Head of caudate nucleus (tissue), 42 donors: ENCODE measurements around the gene PDCD11.
"Not testable (repeated sequence)": the region's sequence is repeated elsewhere in the genome, so short reads cannot be mapped to it uniquely, and the experiment has no call there.

Experiments
- DNase-seq, 42 donors: peaks; one replicate each; pipeline versions ENCODE4 v3.0.0 to v3.0.0-alpha.2; 2020 to 2021; ENCODE audit warnings: mixed read lengths in 7 of 42
- intact Hi-C: fragments of 100-400 bp; cut with DNase I; formaldehyde crosslinking; loops from one replicate; pipeline ENCODE4 v1.15.0; 2022

Gene PDCD11

DNA sequence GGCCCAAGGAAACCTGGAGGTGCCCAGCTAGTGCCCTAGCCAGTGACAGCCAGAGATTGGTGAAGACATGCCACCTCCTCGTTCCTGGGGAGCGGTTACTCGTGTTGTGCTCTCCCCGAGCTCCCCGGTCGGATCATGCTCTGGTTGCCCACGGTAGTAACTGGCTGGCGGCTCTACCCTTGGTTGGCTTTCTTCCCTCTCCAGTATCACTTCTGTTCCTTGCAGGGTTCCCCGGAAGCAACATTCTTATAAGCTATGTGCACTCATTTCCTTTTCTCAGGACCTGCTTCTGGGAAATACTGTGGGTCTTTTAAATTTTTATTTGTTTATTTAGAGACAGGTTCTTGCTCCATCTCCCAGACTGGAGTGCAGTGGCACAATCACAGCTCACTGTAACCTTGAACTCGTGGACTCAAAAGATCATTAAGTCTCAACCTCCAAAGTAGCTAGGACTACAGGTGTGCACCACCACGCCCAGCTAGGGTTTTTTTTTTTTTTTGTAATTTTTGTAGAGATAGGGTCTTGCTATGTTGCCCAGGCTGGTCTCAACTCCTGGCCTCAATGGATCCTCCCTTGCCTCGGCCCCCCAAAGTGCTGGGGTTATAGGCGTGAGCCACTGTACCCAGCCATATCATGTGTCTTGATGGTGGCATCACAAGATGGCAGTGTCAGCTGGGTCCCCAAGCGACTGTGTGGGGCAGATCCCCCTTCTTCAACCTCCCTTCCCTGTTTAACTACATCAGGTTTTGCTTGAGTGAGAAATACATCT, 69.2 kb downstream of the PDCD11 start:
- DNase-seq, result peak in 4 of 42 donors; percentile 8 to 48 (median 26)
- intact Hi-C loops, result no loop called here

DNA sequence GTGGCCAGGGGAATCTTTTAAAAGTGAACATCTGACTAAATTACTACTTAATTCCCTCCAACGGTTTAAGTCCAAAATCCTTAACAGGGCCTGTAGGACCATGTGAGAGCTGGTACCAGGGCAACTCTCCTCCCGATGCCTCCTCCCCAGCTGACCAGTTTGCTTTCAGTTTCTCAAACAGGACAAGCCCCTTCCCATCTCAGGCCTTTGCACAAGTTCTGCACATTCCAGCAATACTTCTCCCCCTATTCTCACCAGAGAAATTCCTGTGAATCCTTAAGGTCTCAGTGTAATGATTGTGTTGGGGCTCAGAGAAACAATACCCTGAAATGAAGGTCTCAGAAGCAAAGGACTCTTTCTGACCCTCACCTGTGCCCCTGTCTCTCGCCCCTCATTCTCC, 70.3 kb downstream of the PDCD11 start:
- intact Hi-C loops, result no loop called here

DNA sequence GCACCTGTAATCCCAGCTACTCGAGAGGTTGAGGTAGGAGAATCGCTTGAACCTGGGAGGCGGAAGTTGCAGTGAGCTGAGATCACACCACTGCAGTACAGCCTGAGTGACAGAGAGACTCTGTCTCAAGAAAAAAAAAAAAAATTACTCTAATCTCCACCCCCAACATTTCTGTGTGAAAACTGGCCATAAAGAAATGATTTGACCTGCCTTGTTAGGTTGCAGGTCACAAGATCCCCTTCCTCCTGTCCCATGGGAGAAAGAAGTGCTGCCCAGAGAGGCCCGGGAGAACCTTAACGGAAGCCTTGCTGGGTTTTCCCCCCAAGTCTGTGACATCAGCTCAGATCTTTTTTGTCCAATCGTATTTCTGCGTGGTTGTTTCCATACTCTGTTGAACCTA, 71.0 kb downstream of the PDCD11 start:
- DNase-seq, result no peak
- intact Hi-C loops, result no loop called here

More for the DNA sequence above, 70.3 kb downstream of the PDCD11 start:
- DNase-seq, result no peak

DNA sequence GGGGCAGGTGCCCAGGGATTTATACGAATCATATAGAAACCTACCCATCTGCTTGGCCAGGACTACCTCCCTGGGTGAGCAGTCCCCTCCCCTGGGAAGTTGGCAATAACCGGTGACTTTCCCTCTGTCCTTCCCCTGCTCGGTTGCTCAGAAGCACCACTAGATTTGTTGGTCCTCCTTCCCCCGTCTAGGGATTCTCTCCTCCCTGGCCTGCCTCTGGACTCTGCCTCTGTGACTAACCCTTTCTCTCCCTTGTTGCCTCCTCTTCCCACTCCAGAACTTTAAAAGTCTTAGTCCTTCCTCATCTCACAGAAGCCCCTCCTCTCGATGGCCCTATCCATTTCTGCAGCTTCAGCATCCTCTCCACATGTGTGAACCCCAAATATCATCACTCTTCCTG, 72.8 kb downstream of the PDCD11 start:
- intact Hi-C loops, result no loop called here
- DNase-seq, result no peak

DNA sequence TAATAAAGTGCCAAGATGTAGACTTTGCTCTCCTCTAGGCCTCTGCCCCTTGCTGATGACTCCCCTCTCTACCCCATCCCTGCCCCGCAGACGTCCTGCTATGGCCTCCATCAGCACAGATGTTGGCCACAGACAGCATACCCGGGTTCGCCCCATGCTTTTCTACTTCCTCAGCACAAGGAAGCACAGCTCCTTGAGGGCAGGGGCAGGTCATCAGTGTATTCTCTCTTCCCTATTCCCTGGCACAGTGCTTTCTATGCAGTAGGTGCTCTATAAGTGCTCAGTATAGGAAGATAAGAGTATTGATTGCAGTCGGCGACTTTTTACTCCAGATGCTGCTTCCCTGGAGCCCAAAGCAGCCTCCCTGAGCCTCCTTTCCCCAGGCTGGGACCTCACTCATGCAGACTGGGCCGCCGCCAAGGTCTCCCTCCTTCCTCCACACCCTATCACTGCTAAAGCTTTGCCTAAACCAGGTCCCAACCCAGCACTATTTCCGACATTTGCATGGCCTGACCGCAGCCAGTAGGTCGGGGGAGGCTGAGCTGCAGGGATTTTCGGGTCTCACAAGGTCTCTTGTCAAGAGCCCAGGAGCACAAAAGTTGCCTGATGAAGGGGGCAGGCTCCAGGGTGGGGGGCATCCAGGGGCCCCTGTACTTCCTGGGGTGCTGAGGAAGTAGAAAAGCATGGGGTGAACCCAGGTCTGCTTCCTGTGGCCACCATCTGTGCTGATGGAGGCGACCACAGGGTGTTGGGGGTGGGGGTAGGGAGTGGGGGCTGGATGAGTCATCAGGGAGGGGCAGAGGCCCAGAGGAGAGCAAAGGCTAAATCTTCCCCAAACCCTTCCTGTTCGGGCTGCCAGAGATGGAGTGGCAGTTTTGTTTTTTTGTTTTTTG, 74.6 kb downstream of the PDCD11 start:
- intact Hi-C loops, result no loop called here
- DNase-seq, result no peak

DNA sequence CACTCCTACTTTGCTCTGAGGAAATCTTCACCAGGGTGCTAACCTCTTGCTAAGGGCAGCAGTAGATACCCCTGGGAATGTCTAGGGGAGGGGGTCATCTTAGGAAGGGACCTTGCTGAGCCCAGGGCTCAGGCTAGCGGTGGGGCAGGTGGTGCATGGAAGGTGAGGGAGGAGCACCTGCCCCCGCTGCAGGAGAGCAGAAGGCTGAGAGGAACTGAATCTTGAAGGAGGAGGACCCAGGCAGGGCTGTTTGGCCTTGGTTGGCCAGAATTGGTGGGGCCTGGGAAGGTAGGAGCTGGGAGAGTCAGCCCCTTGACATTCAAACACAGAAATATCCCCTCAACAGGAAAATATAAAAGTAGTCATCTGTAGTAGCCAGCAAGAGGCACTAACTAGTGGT, 75.6 kb downstream of the PDCD11 start:
- DNase-seq, result no peak
- intact Hi-C loops, result no loop called here

DNA sequence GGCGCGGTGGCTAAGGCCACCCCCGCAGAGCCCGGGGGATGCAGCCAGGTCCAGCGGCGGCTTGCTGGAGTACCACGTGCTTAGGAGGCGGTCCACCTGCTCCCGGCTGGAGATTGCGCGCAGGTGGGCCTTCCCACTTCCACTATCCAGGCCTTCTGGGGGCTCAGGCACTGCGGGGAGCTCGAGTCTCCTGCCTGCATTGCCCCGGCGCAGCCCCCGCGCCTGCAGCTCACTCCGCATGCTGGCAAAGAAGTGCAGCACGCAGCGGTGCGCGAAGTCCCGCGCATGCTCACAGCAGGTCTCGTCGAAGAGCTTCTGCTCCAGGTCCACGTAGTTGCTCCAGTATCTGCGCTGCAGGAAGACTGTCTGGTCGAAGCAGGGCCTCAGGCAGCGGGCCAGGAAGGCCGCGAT, 76.8 kb downstream of the PDCD11 start:
- DNase-seq, result no peak
- intact Hi-C loops, result no loop called here

DNA sequence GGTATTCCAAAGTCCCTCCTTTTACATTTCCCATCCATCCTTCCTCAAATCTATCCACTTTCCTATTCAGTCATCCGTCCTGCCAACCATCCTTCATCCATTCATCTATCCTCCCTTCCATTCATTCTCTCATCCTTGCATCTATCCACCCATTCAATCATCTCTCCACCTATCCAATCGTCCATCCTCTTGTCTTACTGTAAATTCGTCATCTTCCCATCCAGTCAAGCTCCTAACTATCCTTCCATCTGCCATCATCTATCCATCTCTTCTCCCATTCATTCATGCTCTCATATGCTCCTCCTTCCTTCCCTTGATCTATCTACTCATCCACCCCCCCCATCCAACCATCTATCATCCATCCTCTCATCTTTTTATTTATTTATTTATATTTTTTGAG, 77.7 kb downstream of the PDCD11 start:
- DNase-seq, result no peak
- intact Hi-C loops, result no loop called here

DNA sequence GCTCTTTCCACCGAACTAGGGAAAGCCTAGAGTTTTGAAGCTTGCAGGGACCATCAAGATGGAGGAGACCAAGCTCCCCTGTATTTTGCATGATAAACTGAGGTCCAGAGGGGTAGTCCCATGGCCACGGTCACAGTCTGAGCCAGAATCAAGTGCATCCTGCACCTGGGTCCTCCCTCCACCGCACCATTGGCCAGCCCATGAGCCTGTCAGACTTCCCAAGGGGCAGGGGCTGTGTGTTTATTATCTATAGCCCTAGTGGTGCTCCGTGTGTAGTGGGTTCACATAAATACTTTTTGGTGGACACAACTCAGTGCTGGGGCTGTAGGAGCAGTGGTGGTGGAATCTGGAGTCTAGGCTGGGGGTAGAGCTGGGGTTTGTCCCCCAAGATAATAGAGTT, 79.0 kb downstream of the PDCD11 start:
- intact Hi-C loops, result no loop called here

DNA sequence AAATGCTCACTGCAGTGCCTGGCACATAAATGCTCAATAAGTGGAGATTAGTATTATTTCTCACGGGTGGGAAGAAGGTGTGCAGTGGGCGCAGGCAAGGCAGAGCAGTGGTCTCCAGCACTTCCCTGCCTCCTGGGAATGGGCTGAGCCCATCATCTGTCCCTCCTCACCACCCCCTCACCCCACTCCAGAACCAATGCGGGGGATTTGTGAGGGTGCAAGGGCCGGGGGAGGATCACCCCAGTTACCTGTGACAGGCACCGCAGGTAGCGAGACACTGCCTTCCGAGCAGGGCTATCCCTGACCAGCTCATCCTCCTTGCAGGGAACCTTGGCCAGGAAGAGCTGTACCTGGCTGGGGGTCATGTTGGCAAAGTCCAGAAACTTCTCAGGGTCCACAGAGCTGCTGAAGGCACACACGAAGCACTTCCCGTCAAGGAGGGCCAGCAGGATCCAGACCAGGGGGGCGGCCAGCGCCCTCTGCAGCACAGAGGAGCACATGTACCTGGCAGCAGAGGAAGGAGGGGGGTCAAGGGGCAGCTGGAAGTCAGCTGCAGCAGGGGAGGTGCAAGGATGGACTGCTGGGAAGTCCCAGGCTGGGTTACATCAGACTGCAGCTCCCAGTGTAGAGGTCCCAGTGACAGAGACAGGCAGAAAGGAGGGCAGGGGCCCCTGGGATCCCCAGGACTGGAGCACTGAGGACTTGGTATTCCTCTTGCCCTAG, 79.8 kb downstream of the PDCD11 start:
- intact Hi-C loops, result no loop called here
- no peak for DNase-seq

More for the DNA sequence above, 79.0 kb downstream of the PDCD11 start:
- DNase-seq, result no peak

DNA sequence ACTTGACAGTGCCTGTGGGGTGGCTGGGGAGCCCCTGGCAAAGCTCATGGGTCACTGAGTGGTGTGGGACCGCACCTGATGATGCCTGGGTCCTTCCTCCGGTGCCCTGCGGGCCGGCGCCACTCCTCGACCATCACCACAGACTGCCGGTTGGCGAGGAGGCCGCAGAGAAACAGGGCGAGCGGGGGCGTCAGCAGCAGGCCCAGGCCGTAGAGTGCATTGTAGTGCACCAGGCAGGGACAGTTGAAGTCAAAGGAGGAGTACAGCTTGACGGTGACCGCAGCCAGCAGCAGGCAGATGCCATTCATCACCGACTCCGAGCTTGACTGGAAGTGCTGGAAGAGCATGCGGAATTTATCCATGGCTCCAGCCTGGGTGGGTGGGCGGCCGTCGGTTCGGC, 82.2 kb downstream of the PDCD11 start:
- DNase-seq, result no peak
- intact Hi-C loops, result no loop called here

DNA sequence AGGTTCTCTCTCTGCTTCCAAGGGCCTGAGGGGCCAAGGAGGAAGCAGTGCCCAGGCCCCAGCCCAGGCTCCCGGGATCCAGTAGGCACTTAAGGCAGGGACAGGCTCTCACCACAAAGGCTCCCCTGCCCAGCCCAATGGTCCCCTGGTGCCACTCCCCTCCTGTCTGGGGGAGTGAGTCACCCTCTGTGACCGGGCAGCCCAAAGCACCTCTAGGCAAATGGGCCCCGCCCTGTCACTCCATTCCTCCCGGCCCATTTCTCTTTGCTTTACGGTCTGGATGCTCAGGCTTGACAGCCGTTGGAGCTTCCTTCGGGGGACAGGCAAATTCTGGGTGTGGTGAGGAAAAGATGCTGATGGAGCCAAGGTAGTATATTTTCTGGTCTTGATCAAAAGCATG, 82.7 kb downstream of the PDCD11 start, which contains the start of gene CALHM3:
TSS of gene CALHM3 (minus strand) at position 106 of the 400 bp plus-strand sequence. CDS start 208 bp downstream, outside the sequence.
- intact Hi-C loops, result no loop called here
- no peak for DNase-seq

DNA sequence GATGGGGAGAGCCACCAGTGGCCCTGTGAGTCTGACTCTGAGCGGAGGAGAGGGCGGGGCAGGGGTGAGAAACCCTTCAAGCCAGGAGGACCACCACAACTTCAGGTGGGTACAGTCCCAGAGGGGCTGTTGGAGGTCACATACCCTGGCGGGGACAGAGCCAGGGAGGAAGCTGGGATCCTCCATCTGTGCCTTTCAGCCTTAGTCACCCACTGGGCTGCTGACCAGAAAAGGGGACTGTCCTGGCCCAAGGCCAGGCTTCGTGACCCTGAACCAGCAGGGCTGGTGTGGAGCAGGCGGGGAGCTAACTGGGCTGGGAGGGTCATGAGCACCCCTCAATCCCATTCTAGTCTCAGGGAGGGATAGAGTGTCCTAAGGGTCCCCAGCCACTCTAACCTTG, 84.1 kb downstream of the PDCD11 start:
- intact Hi-C loops, result no loop called here
- no peak for DNase-seq

DNA sequence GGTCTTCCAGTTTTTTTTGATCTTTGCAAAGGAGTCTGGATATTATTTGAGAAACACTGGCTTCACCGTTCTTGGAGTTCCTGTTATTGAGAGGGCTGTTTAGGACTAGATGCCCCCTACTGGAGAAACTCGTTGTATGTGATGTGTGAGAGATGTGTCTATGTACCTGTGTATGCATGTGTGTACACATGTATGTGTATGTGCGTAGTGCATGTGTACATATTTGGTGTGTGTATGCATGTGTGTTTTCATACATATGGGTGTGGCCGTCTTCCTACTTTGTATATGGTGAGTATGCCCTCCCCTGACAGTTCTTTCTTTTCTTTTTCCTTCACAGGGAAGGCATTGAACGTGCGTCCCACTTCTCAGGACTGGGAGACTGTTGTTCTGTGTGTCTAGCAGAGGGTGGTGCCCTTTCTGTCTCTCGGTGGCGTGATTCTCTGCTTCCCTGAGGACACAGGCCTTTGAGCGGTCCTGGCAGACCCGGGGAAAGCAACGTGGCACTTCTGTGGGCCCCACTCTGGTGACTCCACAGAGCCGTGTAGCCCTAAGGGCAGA, 85.6 kb downstream of the PDCD11 start:
- no peak for DNase-seq
- intact Hi-C loops, result no loop called here

DNA sequence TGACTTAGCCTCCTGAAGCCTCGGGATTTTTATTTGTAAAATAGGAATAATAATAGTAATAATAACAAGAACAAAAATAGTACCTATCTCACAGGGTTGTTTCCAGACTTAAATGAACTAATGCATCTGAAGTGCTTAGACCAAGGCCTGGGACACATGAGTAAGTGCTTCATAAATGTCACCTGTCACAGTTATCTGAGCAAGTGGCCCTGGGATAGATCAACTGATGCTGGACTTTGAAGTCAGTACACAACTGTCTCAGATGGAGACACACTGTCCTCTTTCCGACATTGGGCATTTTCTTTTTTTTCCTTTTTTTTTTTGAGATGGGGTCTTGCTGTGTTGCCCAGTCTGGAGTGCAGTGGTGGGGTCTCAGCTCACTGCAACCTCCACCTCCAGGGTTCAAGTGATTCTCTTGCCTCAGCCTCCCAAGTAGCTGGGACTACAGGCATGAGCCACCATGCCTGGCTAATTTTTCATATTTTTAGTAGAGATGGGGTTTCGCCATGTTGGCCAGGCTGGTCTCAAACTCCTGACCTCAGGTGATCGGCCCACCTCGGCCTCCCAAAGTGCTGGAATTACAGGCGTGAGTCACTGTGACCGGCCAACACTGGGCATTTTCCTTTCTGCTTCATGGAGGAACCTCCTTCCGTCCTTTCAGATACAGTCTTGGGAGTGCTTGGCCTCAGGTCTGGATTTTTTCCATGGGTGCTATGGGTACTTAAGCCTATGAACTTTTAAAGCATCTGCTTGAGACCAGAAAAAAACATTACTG, 90.4 kb downstream of the PDCD11 start:
- intact Hi-C loops, result loop anchor here (2.0 kb wide), 1 partner anchor 72 kb away; no protein-coding TSS in a partner anchor
- not testable (repeated sequence) for DNase-seq

DNA sequence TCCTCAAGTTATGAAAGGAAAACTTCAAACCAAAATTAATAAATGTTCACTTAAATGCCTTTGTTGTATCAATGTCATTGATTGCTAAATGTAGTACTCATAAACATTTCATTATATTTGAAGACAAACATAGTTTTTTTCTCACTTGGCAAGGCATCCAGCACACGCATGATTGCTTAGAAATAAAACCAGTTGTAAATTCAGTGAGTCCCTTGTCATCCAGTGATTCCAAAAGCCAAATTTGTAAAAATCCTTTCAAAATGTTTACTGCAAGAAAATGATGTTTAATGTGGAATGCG, 90.9 kb downstream of the PDCD11 start:
- DNase-seq, result no peak
- intact Hi-C loops, result loop anchor here (2.0 kb wide), 1 partner anchor 73 kb away; no protein-coding TSS in a partner anchor

DNA sequence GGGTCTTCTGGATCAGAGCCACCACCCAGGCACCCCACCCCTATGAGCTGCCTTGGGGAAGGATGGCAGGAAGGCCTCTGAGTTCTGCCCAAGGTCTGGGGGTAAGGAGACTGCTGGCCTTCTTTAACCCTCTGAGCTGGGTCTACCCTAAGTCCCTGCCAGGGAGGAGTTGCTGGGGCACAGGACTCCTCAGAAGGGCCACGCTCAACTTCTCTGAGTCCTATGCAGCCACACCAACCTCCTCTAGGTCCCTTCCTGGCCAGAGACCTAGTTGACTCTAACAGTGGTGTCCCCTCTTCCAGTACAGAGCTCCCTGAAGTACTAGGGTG, 94.5 kb downstream of the PDCD11 start:
- intact Hi-C loops, result no loop called here
- no peak for DNase-seq

DNA sequence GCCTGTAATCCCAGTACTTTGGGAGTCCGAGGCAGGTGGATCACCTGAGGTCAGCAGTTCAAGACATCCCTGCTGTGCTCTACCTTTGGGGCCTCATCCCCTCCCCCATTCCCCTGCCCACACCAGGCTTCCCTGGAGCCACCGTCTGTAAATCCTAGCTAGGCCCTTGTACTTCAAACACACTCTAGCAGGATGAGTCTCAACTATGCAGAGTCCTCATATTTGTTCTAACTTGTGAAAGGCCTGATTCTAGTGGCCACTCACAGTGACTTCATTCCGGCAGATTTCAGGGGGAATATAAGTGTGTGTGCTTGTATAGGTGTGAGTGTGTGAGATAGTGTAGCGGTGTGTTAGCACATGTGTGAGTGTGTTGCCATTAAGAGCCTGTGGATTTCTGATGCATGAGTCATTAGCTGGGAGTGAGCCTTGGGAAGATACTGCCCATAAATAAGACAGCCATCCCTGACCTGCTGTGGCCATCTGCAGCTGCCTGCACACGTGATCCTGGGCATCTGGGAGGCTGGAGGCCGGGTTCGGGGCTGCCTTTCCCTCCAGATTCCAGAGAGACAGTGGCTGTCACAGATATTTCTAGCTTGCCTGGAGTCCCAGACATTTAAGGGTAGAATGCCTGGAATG, 95.4 kb downstream of the PDCD11 start:
- DNase-seq, result no peak
- intact Hi-C loops, result no loop called here
